ENCODE data around the gene PNPT1. TPM values are rescaled to one million over a fixed set of nuclear protein-coding genes. Genes with fewer than 3 reads are reported as not detected.

PNPT1 gene
- total and polyA plus RNA-seq, 2 of the 13 experiments (the other 11 are each of a cell fraction or from before 2014, with no cell fraction given) = 23.4 to 61.0 TPM

GRCh38 chr2:55693181-55694125 lies at the start of gene PNPT1 (continued):
- TF ChIP-seq NFKBIZ (CRISPR knock-in tag; IDR thresholded peaks at IDR 0.05) (peak; percentile 79; the same call in 1 of the 2 replicates), FOSL2 (CRISPR knock-in tag; IDR thresholded peaks at IDR 0.05) (peak; percentile 70), NRL (CRISPR knock-in tag; IDR thresholded peaks at IDR 0.05; ENCODE audit: borderline replicate concordance) (peak; percentile 93), ZMAT3 (CRISPR knock-in tag; conservative IDR thresholded peaks at IDR 0.05) (peak; percentile 97), ARNT2 (CRISPR knock-in tag; IDR thresholded peaks at IDR 0.05; ENCODE audit: low read depth) (peak; percentile 95), MAF1 (CRISPR knock-in tag; IDR thresholded peaks at IDR 0.05; ENCODE audit: borderline replicate concordance) (0 out of 2 replicates have a peak, but pooled peaks have one; percentile 75), SAFB2 (CRISPR knock-in tag; IDR thresholded peaks at IDR 0.05; ENCODE audit: borderline replicate concordance, low read depth) (no peak; the same call in 1 of the 2 replicates), PHF21A (CRISPR knock-in tag; IDR thresholded peaks at IDR 0.05) (peak; percentile 66), SP1 (IDR thresholded peaks at IDR 0.05) (no peak), SP1 (CRISPR knock-in tag; IDR thresholded peaks at IDR 0.05) (peak; percentile 81), BCL6 (CRISPR knock-in tag; IDR thresholded peaks at IDR 0.05) (peak; percentile 54), RFX5 (IDR thresholded peaks at IDR 0.05; ENCODE audit: low read depth, low read length) (no peak), ADNP (CRISPR knock-in tag; IDR thresholded peaks at IDR 0.05) (no peak), ZNF670 (CRISPR knock-in tag; IDR thresholded peaks at IDR 0.05; ENCODE audit: borderline replicate concordance) (peak; percentile 97; the same call in 1 of the 2 replicates), BATF2 (CRISPR knock-in tag; IDR thresholded peaks at IDR 0.05) (peak; percentile 90; the same call in 1 of the 2 replicates), THYN1 (CRISPR knock-in tag; IDR thresholded peaks at IDR 0.05; ENCODE audit: borderline replicate concordance, low read depth) (0 out of 2 replicates have a peak, but pooled peaks have one; percentile 57), SYNCRIP (IDR thresholded peaks at IDR 0.05; ENCODE audit: insufficient read depth, low read depth, low read length) (no peak), ZSCAN31 (CRISPR knock-in tag; IDR thresholded peaks at IDR 0.05; ENCODE audit: low read depth) (no peak), CSRNP2 (CRISPR knock-in tag; conservative IDR thresholded peaks at IDR 0.05; ENCODE audit: low read depth) (no peak), ZXDC (CRISPR knock-in tag; IDR thresholded peaks at IDR 0.05) (no peak), ZNF383 (CRISPR knock-in tag; IDR thresholded peaks at IDR 0.05; ENCODE audit: borderline replicate concordance) (no peak)
